ENCODE data around the gene IFT43.

The IFT43 gene

DNA sequence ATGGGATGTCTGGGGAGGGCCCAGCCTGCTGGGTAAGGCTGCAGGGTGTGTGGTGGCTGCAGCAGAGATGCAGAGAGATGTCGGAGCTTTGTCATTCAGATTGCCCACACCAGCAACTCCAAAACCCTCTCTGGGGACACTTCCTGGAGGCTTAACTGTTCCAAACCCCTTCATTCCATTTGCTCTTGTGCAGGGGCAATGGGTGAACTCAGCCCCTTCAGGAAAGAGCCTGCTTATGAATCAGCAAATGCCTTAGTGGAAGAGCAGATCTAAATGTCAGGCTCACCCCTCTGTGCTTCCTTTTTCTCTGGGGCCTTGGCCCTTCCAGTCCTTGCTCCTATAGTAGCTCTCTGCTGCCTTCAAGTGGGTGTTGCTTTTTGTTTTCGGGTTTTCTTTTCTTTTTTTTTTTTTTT is 129.5 kb downstream of the IFT43 start:
- DNase-seq, result no peak

- DNase-seq, result no peak
Measured at GRCh38 chr14:76117789-76118484, 132.4 kb downstream of the IFT43 start.

- no peak for DNase-seq
Measured at GRCh38 chr14:76118594-76118993, 133.0 kb downstream of the IFT43 start.

GRCh38 chr14:76121089-76121748 is 135.7 kb downstream of the IFT43 start:
- DNase-seq, result no peak

DNA sequence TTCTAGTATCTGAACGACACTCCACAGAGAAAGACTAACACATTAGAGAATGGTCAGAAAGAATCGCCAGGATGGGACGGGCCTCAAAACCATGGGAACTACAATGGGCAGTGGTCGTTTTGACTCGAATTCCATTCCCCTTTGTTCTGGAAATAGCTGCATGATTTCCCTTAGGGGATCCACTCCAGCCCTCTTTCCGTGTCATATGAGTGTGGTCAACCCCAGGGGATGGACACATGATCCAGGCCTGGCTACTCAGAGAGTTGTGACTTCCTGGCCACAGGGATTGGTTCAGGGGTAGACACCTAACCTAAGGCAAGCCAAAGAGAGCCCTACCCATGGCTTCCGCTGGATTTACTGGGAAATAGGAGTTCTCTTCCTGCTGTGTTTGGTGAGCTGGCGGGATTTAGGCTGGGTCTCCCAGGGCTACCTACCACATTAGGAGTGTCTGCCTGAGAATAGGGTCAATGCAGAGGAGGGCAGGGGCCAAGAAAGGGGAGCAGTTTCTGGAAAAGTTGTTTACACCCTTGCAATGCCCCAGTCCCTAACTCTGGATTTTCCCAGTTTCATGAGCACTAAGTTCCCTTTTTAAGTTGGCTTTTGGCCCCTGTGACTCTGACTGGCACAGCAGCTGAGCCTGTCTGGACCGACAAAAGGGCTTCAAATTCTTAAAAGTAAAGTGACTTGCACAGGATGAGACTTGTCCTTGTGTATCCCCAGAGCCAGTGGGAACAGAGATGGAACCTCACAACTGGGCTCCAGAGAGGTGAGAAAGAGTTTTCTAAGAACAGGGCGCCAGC is 138.1 kb downstream of the IFT43 start:
- DNase-seq, result no peak

- no peak for DNase-seq
Measured at GRCh38 chr14:76125511-76125910, 139.9 kb downstream of the IFT43 start.

DNA sequence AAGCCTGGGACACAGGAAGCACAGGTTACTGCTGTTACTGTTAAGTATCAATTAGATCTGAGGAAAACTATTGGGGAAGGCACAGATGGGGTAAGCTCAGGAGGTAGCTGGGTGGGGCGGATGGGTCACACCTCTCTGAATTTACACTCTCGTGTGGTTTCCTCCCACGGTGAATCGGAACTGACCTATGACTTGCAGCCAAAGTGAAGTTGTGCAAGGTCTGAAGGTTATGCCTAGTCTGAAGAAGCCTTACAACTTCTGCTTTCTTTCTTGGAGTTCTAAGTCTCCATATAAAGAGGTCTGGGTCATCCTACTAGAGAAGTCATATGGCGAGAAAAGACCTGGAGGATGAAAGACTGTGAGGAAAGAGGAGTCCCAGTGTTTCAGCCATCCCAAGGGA is 140.5 kb downstream of the IFT43 start:
- DNase-seq, result no peak

- DNase-seq, result no peak
Measured at GRCh38 chr14:76129851-76130576, 144.5 kb downstream of the IFT43 start.

GRCh38 chr14:76131071-76131965 is 145.8 kb downstream of the IFT43 start:
- DNase-seq, result no peak

- peak in 1 of 2 donors; percentile 7 for DNase-seq
Measured at GRCh38 chr14:76133103-76133502, 147.5 kb downstream of the IFT43 start.
